OCI-LY1 (cell line): ENCODE data around the gene TACO1.

Source experiments
- H2AFZ ChIP-seq: fragments of 200-600 bp; sonication (generic), shearing (Covaris generic); 2 replicates; pipeline ENCODE4 v1.6.0; 2014; ENCODE audit warnings: antibody characterized with exemption, mild to moderate bottlenecking, low read length
- H3F3A ChIP-seq: fragments of 200-600 bp; sonication (generic), shearing (Covaris generic); 2 replicates; pipeline ENCODE4 v1.6.0; 2014; ENCODE audit warnings: mild to moderate bottlenecking, antibody characterized with exemption, low read length, moderate library complexity; ENCODE audit not compliant: insufficient read depth
- H3K27ac ChIP-seq: fragments of 200-600 bp; sonication (generic); 2 replicates; pipeline ENCODE4 v1.5.1; 2014; ENCODE audit warnings: low read length, mixed run types, mild to moderate bottlenecking, low read depth; ENCODE audit not compliant: poor library complexity, severe bottlenecking
- H3K27me3 ChIP-seq: fragments of 200-600 bp; sonication (generic); 2 replicates; pipeline ENCODE4 v1.6.0; 2014; ENCODE audit warnings: antibody characterized with exemption, mild to moderate bottlenecking, low read length, moderate library complexity; ENCODE audit not compliant: insufficient read depth
- H3K36me3 ChIP-seq: fragments of 200-600 bp; sonication (generic); 2 replicates; pipeline ENCODE4 v1.6.1; 2014; ENCODE audit warnings: mild to moderate bottlenecking, antibody characterized with exemption, low read length, moderate library complexity, mixed read lengths; ENCODE audit not compliant: insufficient read depth
- H3K4me1 ChIP-seq: fragments of 200-600 bp; sonication (generic); 2 replicates; pipeline ENCODE4 v1.5.1; 2014; ENCODE audit warnings: mild to moderate bottlenecking, low read length, moderate library complexity; ENCODE audit not compliant: insufficient read depth, severe bottlenecking
- H3K4me2 ChIP-seq: fragments of 200-600 bp; sonication (generic), shearing (Covaris generic); 2 replicates; pipeline ENCODE4 v1.6.1; 2014; ENCODE audit warnings: low read length
- H3K4me3 ChIP-seq: fragments of 200-600 bp; sonication (generic); 2 replicates; pipeline ENCODE4 v1.5.1; 2014; ENCODE audit warnings: low read length, low read depth, mild to moderate bottlenecking, mixed read lengths; ENCODE audit not compliant: poor library complexity, severe bottlenecking
- H3K79me2 ChIP-seq: fragments of 200-600 bp; shearing (Covaris generic); 2 replicates; pipeline ENCODE4 v1.6.1; 2016; ENCODE audit warnings: mixed run types, low read length, mixed read lengths; ENCODE audit not compliant: insufficient read depth
- H3K9ac ChIP-seq: fragments of 200-600 bp; sonication (generic), shearing (Covaris generic); 2 replicates; pipeline ENCODE4 v1.6.1; 2014; ENCODE audit warnings: mild to moderate bottlenecking, low read length, mixed read lengths
- H3K9me2 ChIP-seq: fragments of 200-600 bp; sonication (generic), shearing (Covaris generic); 2 replicates; pipeline ENCODE4 v1.6.1; 2014; ENCODE audit warnings: low read depth, mild to moderate bottlenecking, low read length, mixed read lengths
- H3K9me3 ChIP-seq: fragments of 200-600 bp; shearing (Covaris generic); 2 replicates; pipeline ENCODE4 v1.6.1; 2014; ENCODE audit warnings: low read length, mixed read lengths
- H4K20me1 ChIP-seq: fragments of 200-600 bp; sonication (generic), shearing (Covaris generic); 2 replicates; pipeline ENCODE4 v1.6.0; 2016; ENCODE audit warnings: mild to moderate bottlenecking, low read length; ENCODE audit not compliant: insufficient read depth
- EZH2 ChIP-seq: fragments of 200-600 bp; sonication (generic), shearing (Covaris generic); IDR thresholded peaks from 2 replicates; pipeline ENCODE4 v1.8.0; 2017; ENCODE audit warnings: borderline replicate concordance, mixed run types, mild to moderate bottlenecking, antibody characterized with exemption, low read length, moderate library complexity, mixed read lengths
- TF ChIP-seq, protein P1 (sequence below): fragments of 200-600 bp; sonication (generic), shearing (Covaris generic); IDR thresholded peaks from 2 replicates; pipeline ENCODE4 v1.5.1; 2017; ENCODE audit warnings: mild to moderate bottlenecking, antibody characterized with exemption, low read length, moderate library complexity, mixed read lengths

Gene TACO1

DNA sequence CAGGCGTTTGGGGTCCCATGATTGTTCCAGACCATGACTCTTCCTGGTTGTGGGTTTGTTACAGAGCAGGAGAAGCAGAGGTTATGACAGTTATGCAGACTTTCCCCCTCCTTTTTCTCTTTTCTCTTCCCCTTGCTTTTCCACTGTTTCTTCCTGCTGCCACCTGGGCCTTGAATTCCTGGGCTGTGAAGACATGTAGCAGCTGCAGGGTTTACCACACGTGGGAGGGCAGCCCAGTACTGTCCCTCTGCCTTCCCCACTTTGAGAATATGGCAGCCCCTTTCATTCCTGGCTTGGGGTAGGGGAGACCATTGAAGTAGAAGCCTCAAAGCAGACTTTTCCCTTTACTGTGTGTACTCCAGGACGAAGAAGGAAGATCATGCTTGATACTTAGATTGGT is 7.9 kb upstream of the TACO1 start:
- Histone ChIP-seq H3K36me3 (peaks cover 49% of the 10 kb centered on the region), H4K20me1 (no peaks in the 10 kb centered on the region), H2AFZ (no peak overlapping the region), H3K27me3 (no peaks in the 10 kb centered on the region), H3K79me2 (no peaks in the 10 kb centered on the region), H3K27ac (no peak overlapping the region), H3F3A (no peaks in the 10 kb centered on the region), H3K9ac (no peak overlapping the region), H3K9me3 (no peaks in the 10 kb centered on the region), H3K4me3 (no peak overlapping the region), H3K4me1 (no peaks in the 10 kb centered on the region), H3K9me2 (no peaks in the 10 kb centered on the region), H3K4me2 (no peak overlapping the region)
- TF ChIP-seq EZH2, result no peak
- TF ChIP-seq, protein P1, sequence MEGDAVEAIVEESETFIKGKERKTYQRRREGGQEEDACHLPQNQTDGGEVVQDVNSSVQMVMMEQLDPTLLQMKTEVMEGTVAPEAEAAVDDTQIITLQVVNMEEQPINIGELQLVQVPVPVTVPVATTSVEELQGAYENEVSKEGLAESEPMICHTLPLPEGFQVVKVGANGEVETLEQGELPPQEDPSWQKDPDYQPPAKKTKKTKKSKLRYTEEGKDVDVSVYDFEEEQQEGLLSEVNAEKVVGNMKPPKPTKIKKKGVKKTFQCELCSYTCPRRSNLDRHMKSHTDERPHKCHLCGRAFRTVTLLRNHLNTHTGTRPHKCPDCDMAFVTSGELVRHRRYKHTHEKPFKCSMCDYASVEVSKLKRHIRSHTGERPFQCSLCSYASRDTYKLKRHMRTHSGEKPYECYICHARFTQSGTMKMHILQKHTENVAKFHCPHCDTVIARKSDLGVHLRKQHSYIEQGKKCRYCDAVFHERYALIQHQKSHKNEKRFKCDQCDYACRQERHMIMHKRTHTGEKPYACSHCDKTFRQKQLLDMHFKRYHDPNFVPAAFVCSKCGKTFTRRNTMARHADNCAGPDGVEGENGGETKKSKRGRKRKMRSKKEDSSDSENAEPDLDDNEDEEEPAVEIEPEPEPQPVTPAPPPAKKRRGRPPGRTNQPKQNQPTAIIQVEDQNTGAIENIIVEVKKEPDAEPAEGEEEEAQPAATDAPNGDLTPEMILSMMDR, result no peak

- Histone ChIP-seq H2AFZ (no peak overlapping the region), H3K9ac (no peak overlapping the region), H4K20me1 (no peaks in the 10 kb centered on the region), H3K27me3 (no peaks in the 10 kb centered on the region), H3K4me3 (no peak overlapping the region), H3K9me2 (no peaks in the 10 kb centered on the region), H3K27ac (no peak overlapping the region), H3K9me3 (no peaks in the 10 kb centered on the region), H3K79me2 (no peaks in the 10 kb centered on the region), H3K4me1 (peaks cover 2% of the 10 kb centered on the region), H3K36me3 (peaks cover 26% of the 10 kb centered on the region), H3F3A (no peaks in the 10 kb centered on the region), H3K4me2 (no peak overlapping the region)
- TF ChIP-seq, protein P1, result no peak
- no peak for TF ChIP-seq EZH2
These were observed 5.6 kb upstream of the TACO1 start for GRCh38 chr17:63595132-63595531.

DNA sequence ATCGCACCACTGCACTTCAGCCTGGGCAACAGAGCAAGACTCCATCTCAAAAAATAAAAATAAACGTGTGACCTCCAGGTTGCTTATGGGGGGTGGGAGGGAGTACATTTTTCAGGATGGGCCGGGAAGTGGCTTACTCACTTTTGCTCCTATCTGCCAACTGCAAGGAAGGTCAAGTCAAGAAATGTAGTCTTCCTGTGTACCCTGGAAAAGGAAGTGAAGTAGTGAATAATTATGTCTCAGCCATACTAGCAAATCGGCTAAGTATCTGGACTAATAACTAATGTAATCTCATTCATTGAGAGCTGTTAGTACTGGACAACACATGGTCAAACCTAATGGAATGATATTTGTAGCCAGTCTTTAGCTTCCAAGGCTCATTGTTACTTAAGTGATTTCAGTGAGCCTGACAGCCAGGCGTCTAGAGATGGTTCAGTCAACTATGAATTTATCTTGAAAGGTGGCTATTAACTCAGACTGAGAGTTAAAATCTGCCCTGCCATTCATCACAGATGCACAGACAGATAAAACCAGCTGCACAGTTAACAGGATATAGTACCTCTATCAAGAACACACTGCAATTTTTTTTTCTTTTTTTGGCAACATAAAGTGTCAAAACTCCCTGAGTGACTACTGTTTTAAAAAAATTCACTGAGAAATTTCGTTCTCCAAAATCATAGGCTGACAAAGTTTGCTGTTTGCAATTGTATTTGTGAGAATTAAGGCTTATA is 3.7 kb upstream of the TACO1 start:
- H3K79me2 ChIP-seq, result no peaks in the 10 kb centered on the region
- no peak overlapping the region for H3K4me3 ChIP-seq
- H3K9me2 ChIP-seq, result no peaks in the 10 kb centered on the region
- no peaks in the 10 kb centered on the region for H3K27me3 ChIP-seq
- no peak overlapping the region for H3K4me2 ChIP-seq
- TF ChIP-seq, protein P1, result no peak
- TF ChIP-seq EZH2, result no peak
- H3K36me3 ChIP-seq, result peaks cover 8% of the 10 kb centered on the region; the same call in 1 of the 2 replicates
- no peaks in the 10 kb centered on the region for H3F3A ChIP-seq
- no peak overlapping the region for H2AFZ ChIP-seq
- no peak overlapping the region for H3K27ac ChIP-seq
- peaks cover 15% of the 10 kb centered on the region for H3K4me1 ChIP-seq
- no peaks in the 10 kb centered on the region for H4K20me1 ChIP-seq
- H3K9ac ChIP-seq, result no peak overlapping the region
- H3K9me3 ChIP-seq, result no peaks in the 10 kb centered on the region
